Measurements from ENCODE around the gene RANBP1. TPM values are rescaled to one million over a fixed set of nuclear protein-coding genes. Genes with fewer than 3 reads are reported as not detected.

The RANBP1 gene
- total and polyA plus RNA-seq, 2 of the 13 experiments (the other 11 are each of a cell fraction or from before 2014, with no cell fraction given), result 181 to 492 TPM

- WGBS (ENCODE audit: low lambda C conversion rate), result 57% methylated on average over 2 of the region's 13 CpGs
- Histone ChIP-seq H3K4me3 (replicated peaks in 1 of 3; ENCODE audit: insufficient read depth in 1 of 3, low read depth in 2 of 3, low read length in 3 of 3) (no peak overlapping the region), H3K9ac (ENCODE audit: insufficient read depth, low read depth, low read length) (no peak overlapping the region), H2AFZ (ENCODE audit: low read length) (no peak overlapping the region), H3K27ac (ENCODE audit: extremely low read length, insufficient read depth, low read length) (no peak overlapping the region), H3K27me3 (ENCODE audit: control insufficient read depth in 1 of 2, insufficient read depth in 2 of 2, low read length in 2 of 2) (peaks cover 23 to 82% of the 10 kb centered on the region in 2 experiments), H3K9me3 (ENCODE audit: low read length) (no peaks in the 10 kb centered on the region), H4K20me1 (ENCODE audit: insufficient read depth, low read length) (peaks cover 3% of the 10 kb centered on the region; the same call in 1 of the 2 replicates), H3K79me2 (ENCODE audit: insufficient read depth, low read length) (no peaks in the 10 kb centered on the region), H3K36me3 (replicated peaks in 1 of 2; ENCODE audit: control insufficient read depth in 1 of 2, insufficient read depth in 2 of 2, low read length in 2 of 2) (no peaks in the 10 kb centered on the region), H3K4me2 (ENCODE audit: low read depth, low read length) (no peak overlapping the region), H3K4me1 (ENCODE audit: insufficient read depth, low read length) (peaks cover 6% of the 10 kb centered on the region; the same call in 1 of the 2 replicates)
- in situ Hi-C loops (cut with HindIII; ENCODE audit: extremely low pct_ligation_motif_present, low pct_unique_long_range_greater_than_20kb), result loop anchor here (25.0 kb wide), 1 partner anchor 1208 kb away; no protein-coding TSS in a partner anchor
- ATAC-seq (no peak), FAIRE-seq (no peak), DNase-seq (ENCODE audit: low spot score) (no peak)
- intact Hi-C loops (cut with micrococcal nuclease; ENCODE audit: unreplicated experiment), result no loop called here
- CTCF ChIA-PET (ENCODE audit: low intra/inter-chr PET ratio, low total read pairs), result no interaction called here
- POLR2A ChIA-PET, result no interaction called here
- BruUV-seq (replicated peaks), result no TSS peak
- no peak for TF ChIP-seq SOX6 (IDR thresholded peaks at IDR 0.05)
- TF ChIP-seq SOX6 (CRISPR knock-in tag; IDR thresholded peaks at IDR 0.05), result no peak
- no peak for TF ChIP-seq ISL2 (CRISPR knock-in tag; IDR thresholded peaks at IDR 0.05)
- TF ChIP-seq, protein P1, sequence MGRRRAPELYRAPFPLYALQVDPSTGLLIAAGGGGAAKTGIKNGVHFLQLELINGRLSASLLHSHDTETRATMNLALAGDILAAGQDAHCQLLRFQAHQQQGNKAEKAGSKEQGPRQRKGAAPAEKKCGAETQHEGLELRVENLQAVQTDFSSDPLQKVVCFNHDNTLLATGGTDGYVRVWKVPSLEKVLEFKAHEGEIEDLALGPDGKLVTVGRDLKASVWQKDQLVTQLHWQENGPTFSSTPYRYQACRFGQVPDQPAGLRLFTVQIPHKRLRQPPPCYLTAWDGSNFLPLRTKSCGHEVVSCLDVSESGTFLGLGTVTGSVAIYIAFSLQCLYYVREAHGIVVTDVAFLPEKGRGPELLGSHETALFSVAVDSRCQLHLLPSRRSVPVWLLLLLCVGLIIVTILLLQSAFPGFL (CRISPR knock-in tag; IDR thresholded peaks at IDR 0.05), result no peak
- TF ChIP-seq PAX8 (CRISPR knock-in tag; IDR thresholded peaks at IDR 0.05; ENCODE audit: borderline replicate concordance), result no peak
- no peak for TF ChIP-seq AKNA (CRISPR knock-in tag; IDR thresholded peaks at IDR 0.05; ENCODE audit: borderline replicate concordance)
These were observed 54.3 kb downstream of the RANBP1 start for GRCh38 chr22:20170170-20170569.
